Suppressor macrophage (primary cell): ENCODE data around the gene ATRNL1.

Experiments used
- DNase-seq, 4 experiments: peaks; one replicate each; pipeline ENCODE4 v3.0.0-alpha.2; 2020 to 2022

ATRNL1 gene

GRCh38 chr10:115854740-115855435, 761.7 kb downstream of the ATRNL1 start:
- DNase-seq, result no peak

- DNase-seq, result no peak
Observed at GRCh38 chr10:115856580-115856979, 763.4 kb downstream of the ATRNL1 start.

- DNase-seq, result peak in 1 of 4 experiments; percentile 1
Observed at GRCh38 chr10:115857856-115858255, 764.7 kb downstream of the ATRNL1 start.

GRCh38 chr10:115860182-115861107, 767.3 kb downstream of the ATRNL1 start:
- DNase-seq, result no peak

- DNase-seq, result no peak
Observed at GRCh38 chr10:115861455-115861854, 768.3 kb downstream of the ATRNL1 start.

- DNase-seq, result no peak
Observed at GRCh38 chr10:115861864-115862263, 768.7 kb downstream of the ATRNL1 start.

- DNase-seq, result no peak
Observed at GRCh38 chr10:115866174-115866573, 773.0 kb downstream of the ATRNL1 start.

- DNase-seq, result no peak
Observed at GRCh38 chr10:115866691-115867090, 773.5 kb downstream of the ATRNL1 start.

- no peak for DNase-seq
Observed at GRCh38 chr10:115867305-115867704, 774.1 kb downstream of the ATRNL1 start.

- no peak for DNase-seq
Observed at GRCh38 chr10:115871855-115872254, 778.7 kb downstream of the ATRNL1 start.

GRCh38 chr10:115875172-115875571, 782.0 kb downstream of the ATRNL1 start:
- DNase-seq, result no peak

- no peak for DNase-seq
Observed at GRCh38 chr10:115879372-115880089, 786.4 kb downstream of the ATRNL1 start.

- no peak for DNase-seq
Observed at GRCh38 chr10:115882021-115882420, 788.9 kb downstream of the ATRNL1 start.

GRCh38 chr10:115883372-115883771, 790.2 kb downstream of the ATRNL1 start:
- DNase-seq, result no peak

- no peak for DNase-seq
Observed at GRCh38 chr10:115884331-115884730, 791.2 kb downstream of the ATRNL1 start.

- no peak for DNase-seq
Observed at GRCh38 chr10:115895166-115895565, 802.0 kb downstream of the ATRNL1 start.

- DNase-seq, result no peak
Observed at GRCh38 chr10:115898242-115898641, 805.1 kb downstream of the ATRNL1 start.

GRCh38 chr10:115902596-115902995, 809.4 kb downstream of the ATRNL1 start:
- DNase-seq, result no peak

- DNase-seq, result no peak
Observed at GRCh38 chr10:115903207-115903606, 810.0 kb downstream of the ATRNL1 start.

- no peak for DNase-seq
Observed at GRCh38 chr10:115903845-115904244, 810.7 kb downstream of the ATRNL1 start.

- DNase-seq, result no peak
Observed at GRCh38 chr10:115909037-115909436, 815.9 kb downstream of the ATRNL1 start.

GRCh38 chr10:115909962-115910731, 817.0 kb downstream of the ATRNL1 start:
- DNase-seq, result no peak
